Mesothelial cell of epicardium (in vitro differentiated cells): ENCODE results near the gene KDM3A. TPM values are rescaled to one million over a fixed set of nuclear protein-coding genes. Genes with fewer than 3 reads are reported as not detected.

ENCODE experiments used
- DNase-seq, 2 experiments: peaks; one replicate each; pipeline ENCODE4 v3.0.0; 2021; ENCODE audit warnings: low spot score in 2 of 2; ENCODE audit not compliant: unreplicated experiment in 2 of 2
- H3K27ac Mint-ChIP-seq: 2 replicates; pipeline ENCODE4 v1.8.0; 2021; ENCODE audit warnings: mixed read lengths
- H3K27me3 Mint-ChIP-seq: 2 replicates; pipeline ENCODE4 v1.8.0; 2021; ENCODE audit warnings: low read depth, mixed read lengths
- H3K36me3 Mint-ChIP-seq: 2 replicates; pipeline ENCODE4 v1.8.0; 2021; ENCODE audit warnings: mixed read lengths
- H3K4me1 Mint-ChIP-seq: 2 replicates; pipeline ENCODE4 v1.8.0; 2021; ENCODE audit warnings: mixed read lengths
- H3K4me3 Mint-ChIP-seq: 2 replicates; pipeline ENCODE4 v1.8.0; 2021; ENCODE audit warnings: mild to moderate bottlenecking, moderate library complexity, mixed read lengths
- H3K9me3 Mint-ChIP-seq: 2 replicates; pipeline ENCODE4 v1.8.0; 2021; ENCODE audit warnings: mixed read lengths
- CTCF ChIP-seq: fragments of 200-600 bp; sonication (generic); IDR thresholded peaks from one replicate; pipeline ENCODE4 v1.5.0; 2021; ENCODE audit warnings: antibody characterized with exemption; ENCODE audit not compliant: unreplicated experiment
- total RNA-seq: library from RNA; stranded (reverse); gene quantifications from 3 replicates; pipeline ENCODE4 v1.2.1, GENCODE V29; 2021

Gene KDM3A
- total RNA-seq, 1 donor from 2014 or later: 113 TPM

GRCh38 chr2:86442642-86443005 is 1.5 kb downstream of the KDM3A start:
- H3K4me3 Mint-ChIP-seq: peak overlapping the region; percentile 92
- H3K9me3 Mint-ChIP-seq: peaks cover 26% of the 10 kb centered on the region
- peaks cover 40% of the 10 kb centered on the region for H3K4me1 Mint-ChIP-seq
- H3K27me3 Mint-ChIP-seq: no peaks in the 10 kb centered on the region
- peaks cover 35% of the 10 kb centered on the region for H3K36me3 Mint-ChIP-seq
- H3K27ac Mint-ChIP-seq: peak overlapping the region; percentile 98
- DNase-seq: peak; percentile 40 to 69
- TF ChIP-seq CTCF: no peak

- peaks cover 30% of the 10 kb centered on the region for H3K36me3 Mint-ChIP-seq
- H3K4me1 Mint-ChIP-seq: peaks cover 51% of the 10 kb centered on the region
- H3K27me3 Mint-ChIP-seq: no peaks in the 10 kb centered on the region
- peak overlapping the region; percentile 92 for H3K4me3 Mint-ChIP-seq
- no peak for DNase-seq
- peak overlapping the region; percentile 98 for H3K27ac Mint-ChIP-seq
- TF ChIP-seq CTCF: no peak
- peaks cover 19% of the 10 kb centered on the region for H3K9me3 Mint-ChIP-seq
These were observed 2.6 kb downstream of the KDM3A start for GRCh38 chr2:86443631-86444350.

- Mint-ChIP-seq H3K27ac (no peak overlapping the region), H3K36me3 (peaks cover 32% of the 10 kb centered on the region), H3K4me1 (peaks cover 57% of the 10 kb centered on the region), H3K4me3 (no peak overlapping the region), H3K27me3 (no peaks in the 10 kb centered on the region), H3K9me3 (peaks cover 5% of the 10 kb centered on the region)
- DNase-seq: no peak
- TF ChIP-seq CTCF: no peak
These were observed 4.3 kb downstream of the KDM3A start for GRCh38 chr2:86445436-86445835.

- Mint-ChIP-seq H3K36me3 (peaks cover 34% of the 10 kb centered on the region), H3K27ac (no peak overlapping the region)
These were observed 4.9 kb downstream of the KDM3A start for GRCh38 chr2:86446060-86446459.

GRCh38 chr2:86453836-86454235 is 12.7 kb downstream of the KDM3A start:
- H3K36me3 Mint-ChIP-seq: peaks cover 57% of the 10 kb centered on the region
- no peak overlapping the region for H3K4me3 Mint-ChIP-seq
- TF ChIP-seq CTCF: no peak
- DNase-seq: no peak
- H3K27ac Mint-ChIP-seq: peak overlapping the region; percentile 4
- H3K4me1 Mint-ChIP-seq: peaks cover 7% of the 10 kb centered on the region
- peaks cover 3% of the 10 kb centered on the region for H3K9me3 Mint-ChIP-seq
- no peaks in the 10 kb centered on the region for H3K27me3 Mint-ChIP-seq

More at GRCh38 chr2:86446060-86446459, 4.9 kb downstream of the KDM3A start:
- H3K9me3 Mint-ChIP-seq: no peaks in the 10 kb centered on the region
- peaks cover 54% of the 10 kb centered on the region for H3K4me1 Mint-ChIP-seq
- no peak overlapping the region for H3K4me3 Mint-ChIP-seq
- TF ChIP-seq CTCF: no peak
- H3K27me3 Mint-ChIP-seq: no peaks in the 10 kb centered on the region
- DNase-seq: no peak
